MM.1S (cell line): ENCODE measurements around the gene POLR3G.

Source experiments
- DNase-seq: peaks from one replicate; pipeline ENCODE4 v3.0.0-alpha.2; 2015
- H2AFZ ChIP-seq: fragments of 300-600 bp; sonication (generic); 2 replicates; pipeline ENCODE4 v1.6.0; 2016; ENCODE audit warnings: antibody characterized with exemption, low read length
- H3F3A ChIP-seq: fragments of 300-600 bp; sonication (generic); 2 replicates; pipeline ENCODE4 v1.6.1; 2016; ENCODE audit warnings: mild to moderate bottlenecking, antibody characterized with exemption, low read length, moderate library complexity, mixed read lengths; ENCODE audit not compliant: insufficient read depth
- H3K27ac ChIP-seq: fragments of 300-600 bp; sonication (generic); 2 replicates; pipeline ENCODE4 v1.5.1; 2016; ENCODE audit warnings: mild to moderate bottlenecking, low read length
- H3K27me3 ChIP-seq: fragments of 300-600 bp; sonication (generic); replicated peaks from 2 replicates; pipeline ENCODE4 v1.6.0; 2016; ENCODE audit warnings: low read length; ENCODE audit not compliant: insufficient read depth
- H3K36me3 ChIP-seq: fragments of 300-600 bp; sonication (generic); replicated peaks from 2 replicates; pipeline ENCODE4 v1.6.1; 2016; ENCODE audit warnings: mild to moderate bottlenecking, low read length, mixed read lengths; ENCODE audit not compliant: insufficient read depth
- H3K4me1 ChIP-seq: fragments of 300-600 bp; sonication (generic); 2 replicates; pipeline ENCODE4 v1.6.1; 2016; ENCODE audit warnings: low read length, mixed read lengths
- H3K4me2 ChIP-seq: fragments of 300-600 bp; sonication (generic); 2 replicates; pipeline ENCODE4 v1.6.0; 2016; ENCODE audit warnings: low read depth, low read length
- H3K4me3 ChIP-seq: fragments of 300-600 bp; sonication (generic); 2 replicates; pipeline ENCODE4 v1.5.1; 2016; ENCODE audit warnings: low read length, mixed read lengths
- H3K79me2 ChIP-seq: fragments of 300-600 bp; sonication (generic); 2 replicates; pipeline ENCODE4 v1.6.1; 2016; ENCODE audit warnings: mixed run types, low read length, mixed read lengths
- H3K9ac ChIP-seq: fragments of 300-600 bp; sonication (generic); 2 replicates; pipeline ENCODE4 v1.6.1; 2016; ENCODE audit warnings: low read length, mixed read lengths
- H3K9me2 ChIP-seq: fragments of 300-600 bp; sonication (generic); replicated peaks from 2 replicates; pipeline ENCODE4 v1.6.1; 2016; ENCODE audit warnings: mild to moderate bottlenecking, low read length, mixed read lengths; ENCODE audit not compliant: insufficient read depth
- H3K9me3 ChIP-seq: fragments of 300-600 bp; sonication (generic); replicated peaks from 2 replicates; pipeline ENCODE4 v1.6.1; 2016; ENCODE audit warnings: mild to moderate bottlenecking, low read length, mixed read lengths; ENCODE audit not compliant: insufficient read depth
- H4K20me1 ChIP-seq: fragments of 300-600 bp; sonication (generic); 2 replicates; pipeline ENCODE4 v1.6.1; 2016; ENCODE audit warnings: mild to moderate bottlenecking, low read length, moderate library complexity, mixed read lengths; ENCODE audit not compliant: insufficient read depth
- CTCF ChIP-seq: fragments of 300-600 bp; sonication (generic); IDR thresholded peaks from 2 replicates; pipeline ENCODE4 v1.5.1; 2016; ENCODE audit warnings: antibody characterized with exemption, low read length, mixed read lengths
- EZH2 ChIP-seq: fragments of 300-600 bp; sonication (generic); optimal IDR thresholded peaks from 2 replicates; pipeline ENCODE3; 2017; ENCODE audit warnings: low read depth, mild to moderate bottlenecking, antibody characterized with exemption, low read length, mixed read lengths
- EZH2phosphoT487 ChIP-seq: fragments of 300-600 bp; sonication (generic); IDR thresholded peaks from 2 replicates; pipeline ENCODE4 v1.6.1; 2018; ENCODE audit warnings: antibody characterized with exemption, low read length

Gene POLR3G

GRCh38 chr5:90488791-90489190, 14.1 kb downstream of the POLR3G start:
- Histone ChIP-seq H3K36me3 (no peaks in the 10 kb centered on the region), H3K27me3 (no peaks in the 10 kb centered on the region), H3K9me3 (no peaks in the 10 kb centered on the region), H3K79me2 (no peaks in the 10 kb centered on the region), H3F3A (no peaks in the 10 kb centered on the region), H3K9me2 (no peaks in the 10 kb centered on the region), H2AFZ (no peak overlapping the region), H4K20me1 (no peaks in the 10 kb centered on the region), H3K9ac (no peak overlapping the region), H3K4me2 (no peak overlapping the region), H3K4me1 (no peaks in the 10 kb centered on the region), H3K27ac (no peak overlapping the region), H3K4me3 (no peak overlapping the region)
- no peak for TF ChIP-seq CTCF
- no peak for TF ChIP-seq EZH2phosphoT487
- TF ChIP-seq EZH2: no peak
- no peak for DNase-seq

- no peaks in the 10 kb centered on the region for H3K9me3 ChIP-seq
- no peaks in the 10 kb centered on the region for H3K79me2 ChIP-seq
- H3K9me2 ChIP-seq: no peaks in the 10 kb centered on the region
- H3K4me1 ChIP-seq: no peaks in the 10 kb centered on the region
- H3K27ac ChIP-seq: no peak overlapping the region
- H3K27me3 ChIP-seq: no peaks in the 10 kb centered on the region
- H4K20me1 ChIP-seq: no peaks in the 10 kb centered on the region
- TF ChIP-seq CTCF: no peak
- TF ChIP-seq EZH2phosphoT487: no peak
- no peak for TF ChIP-seq EZH2
- H2AFZ ChIP-seq: no peak overlapping the region
- H3K4me3 ChIP-seq: no peak overlapping the region
- no peaks in the 10 kb centered on the region for H3K36me3 ChIP-seq
- H3K4me2 ChIP-seq: no peak overlapping the region
- no peak for DNase-seq
- no peak overlapping the region for H3K9ac ChIP-seq
- no peaks in the 10 kb centered on the region for H3F3A ChIP-seq
These were observed 19.4 kb downstream of the POLR3G start for GRCh38 chr5:90494043-90494442.

- Histone ChIP-seq H3K79me2 (no peaks in the 10 kb centered on the region), H3K36me3 (no peaks in the 10 kb centered on the region), H3K9ac (no peak overlapping the region), H3K4me3 (no peak overlapping the region), H4K20me1 (no peaks in the 10 kb centered on the region), H3K4me2 (no peak overlapping the region), H3K27me3 (no peaks in the 10 kb centered on the region), H3K9me3 (no peaks in the 10 kb centered on the region), H3K27ac (no peak overlapping the region), H3F3A (no peaks in the 10 kb centered on the region), H3K4me1 (no peaks in the 10 kb centered on the region), H2AFZ (no peak overlapping the region), H3K9me2 (no peaks in the 10 kb centered on the region)
- no peak for DNase-seq
- TF ChIP-seq EZH2phosphoT487: no peak
- TF ChIP-seq EZH2: no peak
- TF ChIP-seq CTCF: no peak
These were observed 20.5 kb downstream of the POLR3G start for GRCh38 chr5:90495146-90495545.

- DNase-seq: no peak
- Histone ChIP-seq H3K9ac (no peak overlapping the region), H3K79me2 (no peaks in the 10 kb centered on the region), H3K27ac (no peak overlapping the region), H3K27me3 (no peaks in the 10 kb centered on the region), H3F3A (no peaks in the 10 kb centered on the region), H3K4me1 (no peaks in the 10 kb centered on the region), H2AFZ (no peak overlapping the region), H3K4me3 (no peak overlapping the region), H3K36me3 (no peaks in the 10 kb centered on the region), H3K4me2 (no peak overlapping the region), H4K20me1 (no peaks in the 10 kb centered on the region), H3K9me2 (no peaks in the 10 kb centered on the region), H3K9me3 (no peaks in the 10 kb centered on the region)
- TF ChIP-seq EZH2: no peak
- no peak for TF ChIP-seq EZH2phosphoT487
- TF ChIP-seq CTCF: no peak
These were observed 28.9 kb downstream of the POLR3G start for GRCh38 chr5:90503596-90503995.
